ENCODE data around the gene PRLR.

Gene PRLR

DNA sequence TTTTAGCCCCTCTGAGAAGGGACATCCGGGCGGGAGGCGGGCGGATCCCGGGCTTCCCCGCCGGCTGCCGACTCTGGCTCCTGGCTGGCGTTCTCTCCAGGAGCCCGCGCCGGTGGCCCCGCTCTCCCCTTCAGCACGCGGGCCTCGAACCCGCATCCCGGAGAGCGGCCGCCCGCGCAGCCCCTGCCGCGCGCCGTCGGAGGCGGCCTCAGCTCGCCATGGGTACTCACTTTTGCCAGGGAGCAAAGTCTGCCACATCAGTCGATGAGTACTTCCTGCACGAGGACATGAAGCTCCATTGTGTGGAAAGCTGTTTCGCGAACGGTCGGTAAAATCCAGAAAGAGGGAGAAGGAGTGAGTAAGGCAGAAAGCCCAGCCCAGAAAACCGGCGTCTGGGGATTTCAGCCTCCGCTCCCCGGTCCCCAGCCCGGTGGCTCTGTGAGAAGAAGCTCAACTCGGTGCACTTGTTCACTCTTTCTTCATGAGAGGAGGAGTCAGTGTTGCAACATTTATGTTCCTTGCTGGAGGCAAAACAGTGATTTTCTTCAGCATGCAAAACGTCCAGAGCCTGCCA, at the start of gene PRLR:
TSS of gene PRLR (minus strand) at position 450 of the 574 bp plus-strand sequence. CDS start 140,867 bp downstream, outside the sequence.
- TF ChIP-seq, protein P1, sequence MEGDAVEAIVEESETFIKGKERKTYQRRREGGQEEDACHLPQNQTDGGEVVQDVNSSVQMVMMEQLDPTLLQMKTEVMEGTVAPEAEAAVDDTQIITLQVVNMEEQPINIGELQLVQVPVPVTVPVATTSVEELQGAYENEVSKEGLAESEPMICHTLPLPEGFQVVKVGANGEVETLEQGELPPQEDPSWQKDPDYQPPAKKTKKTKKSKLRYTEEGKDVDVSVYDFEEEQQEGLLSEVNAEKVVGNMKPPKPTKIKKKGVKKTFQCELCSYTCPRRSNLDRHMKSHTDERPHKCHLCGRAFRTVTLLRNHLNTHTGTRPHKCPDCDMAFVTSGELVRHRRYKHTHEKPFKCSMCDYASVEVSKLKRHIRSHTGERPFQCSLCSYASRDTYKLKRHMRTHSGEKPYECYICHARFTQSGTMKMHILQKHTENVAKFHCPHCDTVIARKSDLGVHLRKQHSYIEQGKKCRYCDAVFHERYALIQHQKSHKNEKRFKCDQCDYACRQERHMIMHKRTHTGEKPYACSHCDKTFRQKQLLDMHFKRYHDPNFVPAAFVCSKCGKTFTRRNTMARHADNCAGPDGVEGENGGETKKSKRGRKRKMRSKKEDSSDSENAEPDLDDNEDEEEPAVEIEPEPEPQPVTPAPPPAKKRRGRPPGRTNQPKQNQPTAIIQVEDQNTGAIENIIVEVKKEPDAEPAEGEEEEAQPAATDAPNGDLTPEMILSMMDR (IDR thresholded peaks at IDR 0.05): no peak

DNA sequence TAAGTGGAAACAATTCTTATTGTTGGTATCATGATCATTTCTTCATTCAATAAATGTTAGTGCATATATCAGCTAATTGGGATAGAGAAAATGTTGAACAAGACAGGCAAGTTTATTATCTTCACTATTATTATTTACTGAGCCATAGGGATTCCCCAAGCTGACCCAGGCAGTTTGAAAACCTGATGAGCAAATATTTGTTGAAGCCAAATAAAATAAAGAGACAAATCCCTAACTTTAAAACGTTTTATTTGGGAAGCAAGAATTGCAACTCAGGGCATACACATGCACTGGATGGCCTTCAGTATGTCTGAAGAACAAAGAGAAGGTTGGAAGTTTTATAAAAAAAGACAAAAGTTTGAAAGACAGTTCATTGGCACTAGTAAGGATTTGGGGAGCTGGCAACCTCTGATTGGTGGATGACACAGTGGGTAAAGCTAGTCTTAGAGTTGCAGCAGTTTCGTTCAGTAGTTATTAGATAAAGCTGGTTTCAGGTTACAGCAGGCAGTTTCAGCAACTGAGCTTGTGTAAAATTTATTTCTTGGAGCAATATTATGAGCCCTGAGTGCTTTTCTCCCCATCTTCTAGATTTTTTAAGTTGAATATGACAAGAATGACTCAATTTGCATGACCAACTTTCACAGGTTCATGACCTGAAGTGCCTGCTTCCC, 44.7 kb upstream of the PRLR start:
- TF ChIP-seq, protein P1 (IDR thresholded peaks at IDR 0.05): no peak

GRCh38 chr5:35269006-35269405, 38.7 kb upstream of the PRLR start:
- TF ChIP-seq, protein P1 (IDR thresholded peaks at IDR 0.05): no peak

- TF ChIP-seq, protein P1 (IDR thresholded peaks at IDR 0.05): no peak
Measured at GRCh38 chr5:35266276-35266675, 36.0 kb upstream of the PRLR start.

DNA sequence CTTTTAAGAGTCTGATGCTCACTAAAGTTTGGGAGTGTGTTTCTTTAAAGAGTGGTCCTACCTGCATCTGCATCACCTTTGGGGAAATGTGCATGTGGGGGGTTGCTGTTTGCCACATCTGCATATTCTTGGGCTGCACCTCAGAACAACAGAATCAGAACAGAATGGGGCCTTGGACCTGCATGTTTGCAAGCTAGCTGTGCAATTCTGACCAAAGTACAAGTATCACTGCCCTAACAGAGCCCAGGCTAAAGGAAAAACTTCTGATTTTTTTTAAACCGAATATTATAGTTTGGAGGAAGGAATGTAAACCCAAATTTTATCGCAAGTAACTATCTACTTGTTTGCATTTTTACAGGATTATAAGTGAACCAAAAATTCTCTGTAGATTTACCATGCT, 34.2 kb upstream of the PRLR start:
- TF ChIP-seq, protein P1 (IDR thresholded peaks at IDR 0.05): no peak

DNA sequence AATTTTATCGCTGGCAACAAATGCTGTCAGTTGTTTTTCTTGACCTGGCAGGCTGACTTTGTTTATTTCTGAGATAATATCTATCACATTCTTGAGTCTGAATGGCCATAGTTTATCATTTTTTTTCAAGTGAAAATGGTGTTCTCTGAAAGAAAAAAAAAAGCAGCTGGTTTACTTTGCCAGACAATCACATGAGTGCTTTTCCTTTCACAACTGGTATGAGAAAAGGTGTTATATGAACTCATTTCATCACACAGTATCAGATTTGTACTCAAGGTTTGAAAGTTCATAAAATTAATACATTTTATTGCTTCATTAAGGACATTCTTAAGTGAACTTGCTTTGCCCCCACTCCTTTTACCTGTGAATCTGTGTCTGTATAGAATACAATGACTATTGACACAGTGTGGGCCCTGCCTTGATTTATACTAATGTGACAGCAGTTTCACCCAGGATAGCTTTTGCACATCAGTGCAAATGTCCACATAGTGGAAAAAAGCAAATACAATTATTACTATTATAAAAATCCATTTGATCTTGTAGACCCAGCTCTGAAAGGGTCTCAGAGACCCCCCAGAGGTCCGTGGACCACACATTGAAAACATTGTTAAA, 33.1 kb upstream of the PRLR start:
- TF ChIP-seq, protein P1 (IDR thresholded peaks at IDR 0.05): no peak

- TF ChIP-seq, protein P1 (IDR thresholded peaks at IDR 0.05): no peak
Measured at GRCh38 chr5:35253582-35253981, 23.3 kb upstream of the PRLR start.

All from LNCAP (cell line).